Mesenchymal stem cell (in vitro differentiated cells and primary cell): Measurements from ENCODE around the gene RPP25L.

Source experiments
- DNase-seq: peaks from one replicate; pipeline ENCODE4 v3.0.0-alpha.2; 2013
- H2AFZ ChIP-seq: one replicate; pipeline ENCODE4 v1.6.1; 2013; ENCODE audit warnings: low read depth, mild to moderate bottlenecking, control low read depth, inconsistent platforms, low read length, moderate library complexity
- H2AK5ac ChIP-seq: 2 replicates; pipeline ENCODE4 v1.6.1; 2013; ENCODE audit warnings: low read length, moderate library complexity, mild to moderate bottlenecking, inconsistent platforms; ENCODE audit not compliant: severe bottlenecking
- H2BK120ac ChIP-seq: one replicate; pipeline ENCODE4 v1.6.1; 2013; ENCODE audit warnings: low read depth, mild to moderate bottlenecking, inconsistent platforms, low read length, moderate library complexity
- H2BK12ac ChIP-seq, 2 experiments: one replicate each; pipeline ENCODE4 v1.6.1; 2013; ENCODE audit warnings: inconsistent platforms in 2 of 2, low read length in 2 of 2, mild to moderate bottlenecking in 2 of 2, moderate library complexity in 2 of 2, control low read depth in 1 of 2
- H2BK15ac ChIP-seq: one replicate; pipeline ENCODE4 v1.6.1; 2013; ENCODE audit warnings: mild to moderate bottlenecking, low read depth, inconsistent platforms; ENCODE audit not compliant: poor library complexity, severe bottlenecking
- H2BK5ac ChIP-seq: 2 replicates; pipeline ENCODE4 v1.6.1; 2013; ENCODE audit warnings: low read depth, mild to moderate bottlenecking, low read length, control low read depth, inconsistent platforms; ENCODE audit not compliant: poor library complexity, severe bottlenecking
- H3K14ac ChIP-seq, 2 experiments: one replicate each; pipeline ENCODE4 v1.6.1; 2013; ENCODE audit warnings: inconsistent platforms in 2 of 2, low read length in 2 of 2, control low read depth in 1 of 2, mild to moderate bottlenecking in 1 of 2, moderate library complexity in 1 of 2
- H3K18ac ChIP-seq, 2 experiments: one replicate each; pipeline ENCODE4 v1.6.1; 2013; ENCODE audit warnings: inconsistent platforms in 2 of 2, low read length in 2 of 2, control low read depth in 1 of 2, low read depth in 1 of 2, mild to moderate bottlenecking in 1 of 2
- H3K23ac ChIP-seq, 2 experiments: one replicate each; pipeline ENCODE4 v1.6.1; 2013; ENCODE audit warnings: inconsistent platforms in 2 of 2, low read length in 2 of 2, mild to moderate bottlenecking in 2 of 2, moderate library complexity in 2 of 2, control low read depth in 1 of 2
- H3K27ac ChIP-seq: 2 replicates; pipeline ENCODE4 v1.5.1; 2013; ENCODE audit warnings: mild to moderate bottlenecking, moderate library complexity, low read length, control low read depth, inconsistent platforms; ENCODE audit not compliant: poor library complexity, severe bottlenecking
- H3K27me3 ChIP-seq, 2 experiments: 2 replicates each; pipeline versions ENCODE4 v1.6.1 to v1.7.0; 2013; ENCODE audit warnings: low read length in 2 of 2, mild to moderate bottlenecking in 2 of 2, moderate library complexity in 2 of 2, control low read depth in 1 of 2, inconsistent platforms in 1 of 2; ENCODE audit not compliant: control insufficient read depth in 1 of 2, insufficient read depth in 1 of 2
- H3K36me3 ChIP-seq, 2 experiments: 2 replicates each; pipeline versions ENCODE4 v1.6.1 to v1.7.0; 2013; ENCODE audit warnings: low read length in 2 of 2, control low read depth in 1 of 2, inconsistent platforms in 1 of 2, low read depth in 1 of 2, mild to moderate bottlenecking in 1 of 2; ENCODE audit not compliant: insufficient read depth in 2 of 2, control insufficient read depth in 1 of 2
- H3K4ac ChIP-seq, 2 experiments: one replicate each; pipeline ENCODE4 v1.6.1; 2013; ENCODE audit warnings: inconsistent platforms in 2 of 2, low read length in 2 of 2, mild to moderate bottlenecking in 2 of 2, moderate library complexity in 2 of 2, control low read depth in 1 of 2, low read depth in 1 of 2
- H3K4me1 ChIP-seq: 2 replicates; pipeline ENCODE4 v1.6.1; 2013; ENCODE audit warnings: low read depth, low read length, control low read depth; ENCODE audit not compliant: control insufficient read depth, insufficient read depth
- H3K4me2 ChIP-seq: 2 replicates; pipeline ENCODE4 v1.6.1; 2013; ENCODE audit warnings: low read length, mild to moderate bottlenecking, inconsistent platforms; ENCODE audit not compliant: poor library complexity, severe bottlenecking
- H3K4me3 ChIP-seq, 2 experiments: 2 replicates each; pipeline versions ENCODE4 v1.5.1 to v1.7.0; 2013; ENCODE audit warnings: low read length in 2 of 2, mild to moderate bottlenecking in 2 of 2, control low read depth in 1 of 2, low read depth in 1 of 2; ENCODE audit not compliant: insufficient read depth in 1 of 2
- H3K79me1 ChIP-seq: replicated peaks from 2 replicates; pipeline ENCODE4 v1.6.1; 2013; ENCODE audit warnings: mild to moderate bottlenecking, control low read depth, low read length, inconsistent platforms; ENCODE audit not compliant: poor library complexity, severe bottlenecking
- H3K9ac ChIP-seq: 2 replicates; pipeline ENCODE4 v1.7.0; 2013; ENCODE audit warnings: mild to moderate bottlenecking, low read length, moderate library complexity
- H3K9me3 ChIP-seq: 2 replicates; pipeline ENCODE4 v1.7.0; 2013; ENCODE audit warnings: mild to moderate bottlenecking, low read length; ENCODE audit not compliant: control insufficient read depth
- H4K8ac ChIP-seq: one replicate; pipeline ENCODE4 v1.6.1; 2013; ENCODE audit warnings: inconsistent platforms, mild to moderate bottlenecking, low read length, moderate library complexity
- H4K91ac ChIP-seq: one replicate; pipeline ENCODE4 v1.6.1; 2013; ENCODE audit warnings: mild to moderate bottlenecking, low read length, inconsistent platforms
- WGBS: methylation state at CpG from one replicate; pipeline ENCODE4 v1.1.7; 2013; ENCODE audit warnings: mixed read lengths; 5-methylcytosine and 5-hydroxymethylcytosine counted together

Gene RPP25L

DNA sequence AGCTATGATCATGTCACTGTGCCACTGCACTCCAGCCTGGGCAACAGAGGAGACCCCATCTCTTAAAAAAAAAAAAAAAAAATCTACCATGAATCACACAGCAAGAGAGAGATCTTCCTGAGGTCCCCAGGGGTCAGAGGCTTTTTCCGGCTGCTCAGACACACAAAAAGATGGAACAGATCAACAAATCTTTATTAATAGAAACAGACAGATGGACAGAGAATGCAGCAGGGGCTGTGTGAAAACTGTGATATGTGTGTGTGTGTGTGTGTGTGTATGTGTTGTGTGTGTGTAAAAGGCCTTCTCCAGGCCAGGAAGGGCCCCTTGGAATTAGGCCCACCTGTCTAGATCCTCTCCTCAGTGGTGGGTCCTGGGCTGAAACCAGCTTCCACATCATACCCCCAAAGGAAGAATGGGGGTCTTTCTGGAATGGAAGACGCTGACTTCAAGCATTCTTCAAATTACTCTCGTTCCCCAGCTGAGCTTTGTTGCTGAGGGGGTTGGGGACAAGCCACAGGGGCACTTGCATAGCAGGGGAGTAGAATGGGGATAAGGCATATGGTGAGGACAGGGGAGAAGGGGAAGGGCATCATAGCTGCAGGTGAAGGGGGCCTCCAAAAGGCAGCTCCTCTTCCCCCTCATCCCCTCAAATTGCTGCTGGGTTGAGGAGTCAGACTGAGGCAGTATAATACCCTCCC lies 22.8 kb upstream of the RPP25L start:
- no peak overlapping the region for H3K4me2 ChIP-seq
- DNase-seq: no peak
- no peak overlapping the region for H3K4me3 ChIP-seq
- H3K9ac ChIP-seq: peak overlapping the region; percentile 7
- peaks cover 19% of the 10 kb centered on the region for H3K4me1 ChIP-seq
- H2AFZ ChIP-seq: no peak overlapping the region
- no peak overlapping the region for H2BK5ac ChIP-seq
- H2BK15ac ChIP-seq: no peak overlapping the region
- H3K79me1 ChIP-seq: peaks cover 22% of the 10 kb centered on the region
- H2BK120ac ChIP-seq: no peak overlapping the region
- no peak overlapping the region for H3K4ac ChIP-seq
- no peak overlapping the region for H3K18ac ChIP-seq
- H3K36me3 ChIP-seq: peaks cover 11 to 13% of the 10 kb centered on the region in 2 experiments
- no peak overlapping the region for H2BK12ac ChIP-seq
- no peak overlapping the region for H3K27ac ChIP-seq
- H3K23ac ChIP-seq: peak overlapping the region in 1 of 2 experiments; percentile 43
- H3K14ac ChIP-seq: no peak overlapping the region
- H4K8ac ChIP-seq: no peak overlapping the region
- peaks cover 14 to 19% of the 10 kb centered on the region in 2 experiments for H3K27me3 ChIP-seq
- H4K91ac ChIP-seq: no peak overlapping the region
- H3K9me3 ChIP-seq: no peaks in the 10 kb centered on the region
- H2AK5ac ChIP-seq: no peak overlapping the region
- WGBS: 96% methylated on average over 2 of the region's 3 CpGs

DNA sequence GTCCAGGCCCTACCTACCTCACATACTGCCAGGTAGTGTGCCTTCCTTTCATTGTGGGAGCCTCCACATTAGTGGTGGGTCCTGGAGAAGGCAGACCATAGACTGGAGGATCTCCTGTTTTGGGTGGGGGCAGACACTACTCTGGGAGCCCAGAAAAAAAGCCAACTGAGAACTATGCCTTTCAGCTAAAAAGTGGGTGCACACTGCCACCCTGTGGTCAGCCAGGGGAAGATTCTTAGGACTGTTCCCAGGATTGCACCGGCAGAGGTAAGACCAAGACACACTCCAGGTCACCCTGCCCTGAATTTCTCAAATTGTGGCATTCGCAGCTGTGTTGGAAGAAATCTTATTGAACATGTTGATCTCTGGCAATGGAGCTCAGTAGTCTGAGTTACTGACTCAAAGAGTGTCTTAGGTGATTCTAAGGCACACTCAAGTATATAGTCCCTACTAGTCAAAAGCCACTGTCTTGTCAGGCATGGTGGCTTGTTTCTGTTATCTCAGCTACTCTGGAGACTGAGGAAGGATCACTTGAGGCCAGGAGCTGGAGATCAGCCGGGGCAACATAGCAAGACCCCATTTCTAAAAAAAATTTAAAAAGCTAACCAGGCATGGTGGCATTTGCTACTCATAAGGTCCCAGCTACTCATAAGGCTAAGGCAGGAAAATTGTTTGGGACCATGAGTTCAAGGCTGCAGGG lies 22.1 kb upstream of the RPP25L start:
- Histone ChIP-seq H3K4me1 (peaks cover 24% of the 10 kb centered on the region), H2AFZ (no peak overlapping the region)

GRCh38 chr9:34633166-34633565 lies 21.3 kb upstream of the RPP25L start:
- Histone ChIP-seq H3K36me3 (peaks cover 11 to 13% of the 10 kb centered on the region in 2 experiments), H2BK120ac (no peak overlapping the region), H3K9ac (no peak overlapping the region), H3K4me2 (no peak overlapping the region), H3K4ac (no peak overlapping the region), H3K9me3 (no peaks in the 10 kb centered on the region), H2BK15ac (no peak overlapping the region), H2AK5ac (no peak overlapping the region), H3K27ac (no peak overlapping the region), H3K14ac (no peak overlapping the region), H3K4me3 (no peak overlapping the region), H3K27me3 (peaks cover 27 to 31% of the 10 kb centered on the region in 2 experiments), H3K4me1 (peaks cover 27% of the 10 kb centered on the region), H4K91ac (no peak overlapping the region), H2BK5ac (no peak overlapping the region), H3K23ac (no peak overlapping the region), H3K18ac (no peak overlapping the region), H4K8ac (no peak overlapping the region), H2BK12ac (no peak overlapping the region), H2AFZ (no peak overlapping the region), H3K79me1 (peaks cover 22% of the 10 kb centered on the region)
- DNase-seq: no peak
- 65% methylated on average over 3 of the region's 5 CpGs for WGBS

More for the DNA sequence above, 22.1 kb upstream of the RPP25L start:
- Histone ChIP-seq H3K9me3 (no peaks in the 10 kb centered on the region), H2BK12ac (no peak overlapping the region), H3K9ac (no peak overlapping the region), H3K36me3 (peaks cover 11 to 13% of the 10 kb centered on the region in 2 experiments), H2BK120ac (no peak overlapping the region), H2BK15ac (no peak overlapping the region), H3K79me1 (peaks cover 22% of the 10 kb centered on the region), H3K23ac (no peak overlapping the region), H2AK5ac (no peak overlapping the region), H4K91ac (peak overlapping the region; percentile 35), H3K18ac (no peak overlapping the region), H3K4ac (no peak overlapping the region), H4K8ac (no peak overlapping the region), H3K4me2 (no peak overlapping the region), H3K27ac (no peak overlapping the region), H3K4me3 (no peak overlapping the region), H2BK5ac (no peak overlapping the region), H3K27me3 (peaks cover 21 to 26% of the 10 kb centered on the region in 2 experiments), H3K14ac (no peak overlapping the region)
- WGBS: 0% methylated on average over 2 of the region's 3 CpGs
- peak; percentile 71 for DNase-seq

DNA sequence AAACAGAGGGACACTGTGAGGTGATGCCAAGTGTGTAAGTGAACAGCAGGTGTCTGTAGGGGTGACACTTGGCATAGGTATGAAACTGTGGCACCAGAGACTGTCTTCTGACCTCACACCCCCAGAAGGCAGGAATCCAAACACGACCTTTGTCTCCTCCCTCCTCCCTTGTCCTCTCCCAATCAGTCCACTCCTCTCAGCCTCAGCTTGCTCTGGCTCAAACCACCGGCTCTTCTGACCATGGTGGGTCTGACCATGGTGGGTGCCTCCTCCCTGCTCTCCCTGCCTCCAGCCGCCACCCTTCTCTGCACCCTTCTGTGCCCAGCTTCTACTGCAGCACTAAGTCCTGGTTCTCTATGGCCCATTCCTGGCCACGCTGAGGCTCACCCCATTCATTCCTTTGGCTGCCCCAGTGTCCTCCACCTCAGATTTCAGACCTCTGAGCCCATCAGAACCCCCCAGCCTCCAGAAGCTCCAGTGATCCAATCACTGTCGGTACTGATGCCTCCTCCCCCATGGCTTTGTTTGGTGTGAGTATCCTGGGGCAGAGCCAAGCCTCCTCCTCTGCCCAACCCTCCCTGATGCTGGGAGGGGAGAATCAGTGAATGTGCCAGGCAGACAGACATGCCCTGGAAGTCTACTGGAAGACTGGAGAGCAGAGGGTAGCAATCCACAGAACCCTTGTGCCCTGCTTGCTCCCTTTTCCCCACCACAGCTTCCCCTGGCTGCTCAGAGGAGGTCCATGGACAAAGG lies 18.7 kb upstream of the RPP25L start:
- Histone ChIP-seq H3K4me3 (peak overlapping the region in 1 of 2 experiments; percentile 23), H2BK120ac (no peak overlapping the region)

More for the DNA sequence above, 18.7 kb upstream of the RPP25L start:
- WGBS: 56% methylated on average over 5 of the region's 5 CpGs
- H3K4ac ChIP-seq: no peak overlapping the region
- peaks cover 9% of the 10 kb centered on the region for H3K79me1 ChIP-seq
- peaks cover 11% of the 10 kb centered on the region for H3K4me1 ChIP-seq
- no peak overlapping the region for H2AFZ ChIP-seq
- no peak overlapping the region for H3K4me2 ChIP-seq
- H4K8ac ChIP-seq: no peak overlapping the region
- no peak overlapping the region for H3K23ac ChIP-seq
- peaks cover 9 to 11% of the 10 kb centered on the region in 2 experiments for H3K36me3 ChIP-seq
- no peak overlapping the region for H2AK5ac ChIP-seq
- no peak overlapping the region for H2BK12ac ChIP-seq
- H3K9ac ChIP-seq: no peak overlapping the region
- H3K18ac ChIP-seq: no peak overlapping the region
- H3K27ac ChIP-seq: no peak overlapping the region
- no peak overlapping the region for H4K91ac ChIP-seq
- no peak overlapping the region for H3K14ac ChIP-seq
- H2BK15ac ChIP-seq: no peak overlapping the region
- H3K9me3 ChIP-seq: no peaks in the 10 kb centered on the region
- H2BK5ac ChIP-seq: no peak overlapping the region
- H3K27me3 ChIP-seq: peaks cover 53 to 57% of the 10 kb centered on the region in 2 experiments
- DNase-seq: no peak
